GM18861 (cell line): ENCODE data around the gene MFAP2.
"Not testable (repeated sequence)": the region's sequence is repeated elsewhere in the genome, so short reads cannot be mapped to it uniquely, and the experiment has no call there.

Experiments used
- ATAC-seq: cut with Tn5 transposase; IDR thresholded peaks from one replicate; pipeline ENCODE4 v1.9.1; 2021; ENCODE audit not compliant: unreplicated experiment

The MFAP2 gene

GRCh38 chr1:16931206-16931934, 49.0 kb downstream of the MFAP2 start:
- ATAC-seq, result not testable (repeated sequence)

GRCh38 chr1:16929146-16930041, 51.0 kb downstream of the MFAP2 start:
- ATAC-seq, result not testable (repeated sequence)

- no peak for ATAC-seq
Observed at GRCh38 chr1:16927711-16928485, 52.5 kb downstream of the MFAP2 start.

- no peak for ATAC-seq
Observed at GRCh38 chr1:16927256-16927655, 53.2 kb downstream of the MFAP2 start.

GRCh38 chr1:16926491-16927073, 53.8 kb downstream of the MFAP2 start:
- no peak for ATAC-seq

GRCh38 chr1:16925635-16926490, 54.6 kb downstream of the MFAP2 start:
- no peak for ATAC-seq

GRCh38 chr1:16924919-16925477, 55.4 kb downstream of the MFAP2 start:
- no peak for ATAC-seq
